Vagina (tissue), 2 donors: ENCODE data around the gene SH3BP5L. TPM values are rescaled to one million over a fixed set of nuclear protein-coding genes. Genes with fewer than 3 reads are reported as not detected.

Experiments used
- DNase-seq, 2 donors: peaks; one replicate each; pipeline ENCODE4 v3.0.0-alpha.2; 2017; ENCODE audit errors: extremely low spot score in 2 of 2
- H3K27ac ChIP-seq: fragments of 200-600 bp; sonication (generic); one replicate; pipeline ENCODE4 v1.5.1; 2019
- H3K27me3 ChIP-seq: fragments of 200-600 bp; sonication (generic); one replicate; pipeline ENCODE4 v1.5.1; 2019
- H3K36me3 ChIP-seq, 2 donors: fragments of 200-600 bp; sonication (generic); one replicate each; pipeline ENCODE4 v1.5.1; 2017 to 2019
- H3K4me1 ChIP-seq: fragments of 200-600 bp; sonication (generic); one replicate; pipeline ENCODE4 v1.5.1; 2019
- H3K4me3 ChIP-seq, 2 donors: fragments of 200-600 bp; sonication (generic); 1 replicate in 1 of 2; 2 replicates in 1 of 2; pipeline ENCODE4 v1.5.1; 2016 to 2019
- H3K9me3 ChIP-seq: fragments of 200-600 bp; sonication (generic); one replicate; pipeline ENCODE4 v1.5.1; 2019
- CTCF ChIP-seq, 3 experiments: fragments of 450-650 bp in 2 of 3; fragments of 200-600 bp in 1 of 3; sonication (generic) in 1 of 3; IDR thresholded peaks; one replicate each; pipeline ENCODE4 v1.5.1; 2017 to 2019; ENCODE audit warnings: antibody characterized with exemption in 3 of 3, mild to moderate bottlenecking in 2 of 3, moderate library complexity in 2 of 3
- POLR2A ChIP-seq, 2 donors: fragments of 450-650 bp; IDR thresholded peaks; one replicate each; pipeline ENCODE4 v1.6.1; 2017; ENCODE audit warnings: antibody characterized with exemption in 2 of 2, mild to moderate bottlenecking in 2 of 2, moderate library complexity in 2 of 2
- POLR2AphosphoS5 ChIP-seq, 2 donors: sonication (generic); formaldehyde crosslinking; IDR thresholded peaks; one replicate each; pipeline ENCODE4 v1.9.0; 2017; ENCODE audit warnings: antibody characterized with exemption in 2 of 2, mild to moderate bottlenecking in 2 of 2, low read depth in 1 of 2; ENCODE audit not compliant: insufficient read depth in 1 of 2
- intact Hi-C: fragments of 100-400 bp; cut with DNase I; formaldehyde crosslinking; loops from one replicate; pipeline ENCODE4 v1.15.1; 2023
- total RNA-seq: library from RNA; depleted of rRNA; stranded (reverse); fragments of >200 nt; gene quantifications from one replicate; pipeline ENCODE4 v1.2.3, GENCODE V29; 2016

The SH3BP5L gene
- total RNA-seq, 1 donor from 2014 or later, result 18.7 TPM

GRCh38 chr1:248851390-248851789, 25.7 kb upstream of the SH3BP5L start:
- TF ChIP-seq POLR2AphosphoS5 (IDR thresholded peaks at IDR 0.05; ENCODE audit: insufficient read depth in 1 of 2, low read depth in 1 of 2) (no peak), CTCF (IDR thresholded peaks at IDR 0.05) (no peak)
- DNase-seq, result no peak
- Histone ChIP-seq H3K4me1 (no peaks in the 10 kb centered on the region), H3K9me3 (no peaks in the 10 kb centered on the region), H3K27me3 (no peaks in the 10 kb centered on the region), H3K4me3 (no peak overlapping the region), H3K36me3 (peaks cover 0 to 21% of the 10 kb centered on the region in 2 donors), H3K27ac (no peak overlapping the region)
- intact Hi-C loops, result no loop called here

- DNase-seq, result no peak
- Histone ChIP-seq H3K27ac (no peak overlapping the region), H3K4me3 (no peak overlapping the region), H3K36me3 (peaks cover 0 to 28% of the 10 kb centered on the region in 2 donors), H3K4me1 (no peaks in the 10 kb centered on the region), H3K9me3 (no peaks in the 10 kb centered on the region), H3K27me3 (no peaks in the 10 kb centered on the region)
- intact Hi-C loops, result no loop called here
- TF ChIP-seq POLR2AphosphoS5 (IDR thresholded peaks at IDR 0.05; ENCODE audit: insufficient read depth in 1 of 2, low read depth in 1 of 2) (no peak), POLR2A (IDR thresholded peaks at IDR 0.05) (no peak), CTCF (IDR thresholded peaks at IDR 0.05) (no peak)
Observed at GRCh38 chr1:248850536-248851251, 25.0 kb upstream of the SH3BP5L start.

GRCh38 chr1:248850124-248850523, 24.4 kb upstream of the SH3BP5L start:
- intact Hi-C loops, result no loop called here
- Histone ChIP-seq H3K9me3 (no peaks in the 10 kb centered on the region), H3K27ac (no peak overlapping the region), H3K27me3 (no peaks in the 10 kb centered on the region), H3K36me3 (peaks cover 0 to 34% of the 10 kb centered on the region in 2 donors), H3K4me1 (no peaks in the 10 kb centered on the region), H3K4me3 (no peak overlapping the region)
- no peak for TF ChIP-seq POLR2A (IDR thresholded peaks at IDR 0.05)
- no peak for TF ChIP-seq POLR2AphosphoS5 (IDR thresholded peaks at IDR 0.05; ENCODE audit: insufficient read depth in 1 of 2, low read depth in 1 of 2)
- TF ChIP-seq CTCF (IDR thresholded peaks at IDR 0.05), result no peak
- DNase-seq, result no peak

- peaks cover 0 to 39% of the 10 kb centered on the region in 2 donors for H3K36me3 ChIP-seq
Observed at GRCh38 chr1:248849637-248850036, 23.9 kb upstream of the SH3BP5L start.

More at GRCh38 chr1:248849637-248850036, 23.9 kb upstream of the SH3BP5L start:
- Histone ChIP-seq H3K9me3 (no peaks in the 10 kb centered on the region), H3K4me1 (no peaks in the 10 kb centered on the region), H3K4me3 (no peak overlapping the region), H3K27ac (no peak overlapping the region), H3K27me3 (no peaks in the 10 kb centered on the region)
- no peak for DNase-seq
- intact Hi-C loops, result no loop called here
- TF ChIP-seq POLR2A (IDR thresholded peaks at IDR 0.05) (no peak), CTCF (IDR thresholded peaks at IDR 0.05) (no peak), POLR2AphosphoS5 (IDR thresholded peaks at IDR 0.05; ENCODE audit: insufficient read depth in 1 of 2, low read depth in 1 of 2) (no peak)
